ENCODE measurements around the gene SLC39A3.

GRCh38 chr19:2777952-2778683 is 38.3 kb upstream of the SLC39A3 start:
- TF ChIP-seq EZH2 (IDR thresholded peaks at IDR 0.05) (no peak), POLR2AphosphoS5 (IDR thresholded peaks at IDR 0.05; ENCODE audit: borderline replicate concordance, low read depth, low read length) (no peak), FOXP2 (optimal IDR thresholded peaks at IDR 0.05; ENCODE audit: control extremely low read depth, extremely low read length, insufficient read depth) (no peak)

All from SK-N-MC (cell line).